Transverse colon (tissue), 4 donors: ENCODE results near the gene DENND1B.

ENCODE experiments used
- POLR2A ChIP-seq: fragments of 450-650 bp; IDR thresholded peaks from one replicate; pipeline ENCODE4 v1.6.1; 2016; ENCODE audit warnings: antibody characterized with exemption, mild to moderate bottlenecking, moderate library complexity
- POLR2AphosphoS5 ChIP-seq, 3 donors: sonication (generic); formaldehyde crosslinking; IDR thresholded peaks; one replicate each; pipeline ENCODE4 v1.6.1; 2016; ENCODE audit warnings: antibody characterized with exemption in 3 of 3
- TF ChIP-seq, protein P1 (sequence below), 5 experiments: fragments of 200-600 bp in 3 of 5; fragments of 450-650 bp in 2 of 5; sonication (generic) in 3 of 5; IDR thresholded peaks; 1 replicate in 2 of 5; 2 replicates in 3 of 5; pipeline ENCODE4 v1.5.1; 2016 to 2017; ENCODE audit warnings: antibody characterized with exemption in 5 of 5, inconsistent platforms in 3 of 5, mild to moderate bottlenecking in 2 of 5, moderate library complexity in 1 of 5

DNA sequence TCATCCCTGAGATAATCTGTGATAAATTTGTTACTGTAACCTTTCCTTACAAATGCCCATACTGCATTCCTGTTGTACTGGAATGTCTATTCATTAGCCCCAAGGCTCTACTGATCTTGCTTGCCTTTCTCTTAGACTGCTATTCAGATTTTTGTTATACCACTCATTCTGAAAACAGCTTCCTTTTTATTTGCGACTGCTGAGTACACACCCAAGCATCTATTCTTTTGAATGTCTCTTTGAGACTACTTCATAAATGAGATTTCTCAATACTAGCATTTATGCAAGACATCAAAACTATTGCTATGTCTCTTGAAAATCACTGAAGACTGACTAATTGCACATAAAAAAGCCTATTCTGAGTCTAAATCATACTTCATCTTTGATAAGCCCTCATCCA lies 38.6 kb downstream of the DENND1B start:
- TF ChIP-seq, protein P1, sequence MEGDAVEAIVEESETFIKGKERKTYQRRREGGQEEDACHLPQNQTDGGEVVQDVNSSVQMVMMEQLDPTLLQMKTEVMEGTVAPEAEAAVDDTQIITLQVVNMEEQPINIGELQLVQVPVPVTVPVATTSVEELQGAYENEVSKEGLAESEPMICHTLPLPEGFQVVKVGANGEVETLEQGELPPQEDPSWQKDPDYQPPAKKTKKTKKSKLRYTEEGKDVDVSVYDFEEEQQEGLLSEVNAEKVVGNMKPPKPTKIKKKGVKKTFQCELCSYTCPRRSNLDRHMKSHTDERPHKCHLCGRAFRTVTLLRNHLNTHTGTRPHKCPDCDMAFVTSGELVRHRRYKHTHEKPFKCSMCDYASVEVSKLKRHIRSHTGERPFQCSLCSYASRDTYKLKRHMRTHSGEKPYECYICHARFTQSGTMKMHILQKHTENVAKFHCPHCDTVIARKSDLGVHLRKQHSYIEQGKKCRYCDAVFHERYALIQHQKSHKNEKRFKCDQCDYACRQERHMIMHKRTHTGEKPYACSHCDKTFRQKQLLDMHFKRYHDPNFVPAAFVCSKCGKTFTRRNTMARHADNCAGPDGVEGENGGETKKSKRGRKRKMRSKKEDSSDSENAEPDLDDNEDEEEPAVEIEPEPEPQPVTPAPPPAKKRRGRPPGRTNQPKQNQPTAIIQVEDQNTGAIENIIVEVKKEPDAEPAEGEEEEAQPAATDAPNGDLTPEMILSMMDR (IDR thresholded peaks at IDR 0.05): no peak
- no peak for TF ChIP-seq POLR2A
- no peak for TF ChIP-seq POLR2AphosphoS5 (IDR thresholded peaks at IDR 0.05)
